A549 (cell line): ENCODE data around the gene MAN1A2. TPM values are rescaled to one million over a fixed set of nuclear protein-coding genes. Genes with fewer than 3 reads are reported as not detected.

Source experiments
- ATAC-seq, 2 experiments: fragments of 200-7000 bp in 1 of 2; fragments of >200 bp in 1 of 2; cut with Nextera tagmentation in 1 of 2; cut with Tn5 transposase in 1 of 2; 3 replicates each; pipeline versions ENCODE4 v1.8.0 to v1.9.1; 2018 to 2020; ENCODE audit warnings: mild to moderate bottlenecking in 1 of 2, moderate library complexity in 1 of 2
- CTCF ChIA-PET: fragments of 300-600 bp; sonication (Branson Sonifier 250); formaldehyde crosslinking; extraction: SDS; loops from one replicate; lab custom pipeline; 2021; ENCODE audit warnings: antibody characterized with exemption, inconsistent platforms; lab: Yijun Ruan, JAX
- POLR2A ChIA-PET: fragments of 350-600 bp; formaldehyde crosslinking; extraction: SDS; loops from one replicate; lab custom pipeline; 2021; ENCODE audit warnings: antibody characterized with exemption, inconsistent platforms; lab: Yijun Ruan, JAX
- DNase-seq, 2 experiments: peaks; one replicate each; pipeline versions ENCODE4 v3.0.0 to v3.0.0-alpha.2; 2011 to 2016; ENCODE audit warnings: low read depth in 1 of 2, low spot score in 1 of 2
- FAIRE-seq: peaks from 2 replicates; lab custom pipeline; 2011; peaks lifted over from hg19 to GRCh38; lab: Jason Lieb, UNC
- H3K27ac ChIP-seq, 2 experiments: fragments of >200 bp; sonication (Bioruptor Twin); formaldehyde crosslinking; 3 replicates each; pipeline ENCODE4 v1.5.1; 2016 to 2017
- H3K4me1 ChIP-seq: fragments of >200 bp; sonication (Bioruptor Twin); formaldehyde crosslinking; 3 replicates; pipeline ENCODE4 v1.6.1; 2016
- H3K4me2 ChIP-seq: fragments of >200 bp; sonication (Bioruptor Twin); formaldehyde crosslinking; 3 replicates; pipeline ENCODE4 v1.6.1; 2016
- H3K4me3 ChIP-seq: fragments of >200 bp; sonication (Bioruptor Twin); formaldehyde crosslinking; 3 replicates; pipeline ENCODE4 v1.5.1; 2016
- H3K9me3 ChIP-seq: fragments of >200 bp; sonication (Bioruptor Twin); formaldehyde crosslinking; 3 replicates; pipeline ENCODE4 v1.6.1; 2016
- CBX2 ChIP-seq: fragments of 200-600 bp; sonication (generic); IDR thresholded peaks from 2 replicates; pipeline ENCODE4 v1.6.1; 2016; ENCODE audit warnings: low read depth, mild to moderate bottlenecking, borderline replicate concordance
- CEBPB ChIP-seq, 2 experiments: fragments of >200 bp in 1 of 2; sonication (Bioruptor Twin) in 1 of 2; formaldehyde crosslinking in 1 of 2; IDR thresholded peaks; 2 replicates each; pipeline ENCODE4 v1.6.1; 2012 to 2016
- CHD2 ChIP-seq: fragments of 150-350 bp; IDR thresholded peaks from 2 replicates; pipeline ENCODE4 v1.6.1; 2014; ENCODE audit warnings: low read length; ENCODE audit not compliant: partially characterized antibody
- CHD4 ChIP-seq: fragments of 200-600 bp; sonication (generic); IDR thresholded peaks from 2 replicates; pipeline ENCODE4 v1.6.1; 2016; ENCODE audit warnings: antibody characterized with exemption, mild to moderate bottlenecking, borderline replicate concordance
- EHF ChIP-seq: fragments of 250-450 bp; sonication (Bioruptor Pico); IDR thresholded peaks from 2 replicates; pipeline ENCODE4 v1.5.0; 2020; ENCODE audit warnings: mild to moderate bottlenecking
- EHMT2 ChIP-seq: fragments of 200-600 bp; sonication (generic); IDR thresholded peaks from 2 replicates; pipeline ENCODE4 v1.6.1; 2016; ENCODE audit warnings: antibody characterized with exemption, low read depth, mild to moderate bottlenecking, moderate library complexity
- ESRRA ChIP-seq: fragments of 150-350 bp; IDR thresholded peaks from 2 replicates; pipeline ENCODE4 v1.6.1; 2014; ENCODE audit warnings: mild to moderate bottlenecking, low read length, borderline replicate concordance
- FOSB ChIP-seq: fragments of 250-450 bp; sonication (Bioruptor Pico); IDR thresholded peaks from 2 replicates; pipeline ENCODE4 v1.5.0; 2020; ENCODE audit warnings: mild to moderate bottlenecking, moderate library complexity
- FOSL2 ChIP-seq, 2 experiments: fragments of 450-650 bp in 1 of 2; fragments of >200 bp in 1 of 2; sonication (Bioruptor Twin) in 1 of 2; formaldehyde crosslinking; IDR thresholded peaks; 2 replicates each; pipeline versions ENCODE4 v1.5.0 to v1.6.1; 2016 to 2020; ENCODE audit warnings: mild to moderate bottlenecking in 1 of 2, moderate library complexity in 1 of 2
- FOXS1 ChIP-seq: fragments of 250-450 bp; sonication (Bioruptor Pico); IDR thresholded peaks from 2 replicates; pipeline ENCODE4 v1.5.0; 2020; ENCODE audit warnings: mild to moderate bottlenecking, moderate library complexity
- HDAC2 ChIP-seq: fragments of 200-600 bp; sonication (generic); IDR thresholded peaks from 2 replicates; pipeline ENCODE4 v1.6.1; 2016
- HEYL ChIP-seq: fragments of 250-450 bp; sonication (Bioruptor Pico); IDR thresholded peaks from 2 replicates; pipeline ENCODE4 v1.8.0; 2021; ENCODE audit warnings: mild to moderate bottlenecking, moderate library complexity
- HOXA7 ChIP-seq: fragments of 250-450 bp; sonication (Bioruptor Pico); IDR thresholded peaks from 2 replicates; pipeline ENCODE4 v1.5.0; 2020; ENCODE audit warnings: mild to moderate bottlenecking, moderate library complexity
- HOXB13 ChIP-seq: fragments of 250-450 bp; sonication (Bioruptor Pico); IDR thresholded peaks from 2 replicates; pipeline ENCODE4 v1.5.0; 2020; ENCODE audit warnings: low read depth, mild to moderate bottlenecking, moderate library complexity
- JUN ChIP-seq, 2 experiments: fragments of >200 bp; sonication (Bioruptor Twin); formaldehyde crosslinking; IDR thresholded peaks; 2 replicates in 1 of 2; 3 replicates in 1 of 2; pipeline ENCODE4 v1.6.1; 2016 to 2017
- JUNB ChIP-seq: fragments of >200 bp; sonication (Bioruptor Twin); formaldehyde crosslinking; IDR thresholded peaks from 2 replicates; pipeline ENCODE4 v1.6.1; 2016
- KDM1A ChIP-seq: fragments of 200-600 bp; sonication (generic); IDR thresholded peaks from 2 replicates; pipeline ENCODE4 v1.6.1; 2016; ENCODE audit warnings: low read depth, mild to moderate bottlenecking
- MYC ChIP-seq: IDR thresholded peaks from 2 replicates; pipeline ENCODE4 v1.6.1; 2012; ENCODE audit warnings: mild to moderate bottlenecking, inconsistent platforms, low read length, improper control_type of control experiment, borderline replicate concordance
- PHF8 ChIP-seq: fragments of 200-600 bp; sonication (generic); IDR thresholded peaks from 2 replicates; pipeline ENCODE4 v1.6.1; 2016; ENCODE audit warnings: low read depth, mild to moderate bottlenecking, antibody characterized with exemption, moderate library complexity, borderline replicate concordance
- POLR2A ChIP-seq: IDR thresholded peaks from 2 replicates; pipeline ENCODE4 v1.6.1; 2012; ENCODE audit warnings: mild to moderate bottlenecking, low read length
- RAD21 ChIP-seq, 2 experiments: fragments of >200 bp in 1 of 2; sonication (Bioruptor Twin) in 1 of 2; formaldehyde crosslinking in 1 of 2; IDR thresholded peaks in 1 of 2; conservative IDR thresholded peaks in 1 of 2; 2 replicates in 1 of 2; 3 replicates in 1 of 2; pipeline ENCODE4 v1.6.1; 2012 to 2018; ENCODE audit warnings: inconsistent platforms in 1 of 2
- RCOR1 ChIP-seq: fragments of 150-350 bp; IDR thresholded peaks from 2 replicates; pipeline ENCODE4 v1.6.1; 2014; ENCODE audit warnings: antibody characterized with exemption, low read length, low read depth
- SMC3 ChIP-seq: fragments of >200 bp; sonication (Bioruptor Twin); formaldehyde crosslinking; IDR thresholded peaks from 3 replicates; pipeline ENCODE4 v1.6.1; 2018; ENCODE audit warnings: inconsistent platforms
- SREBF2 ChIP-seq: fragments of 450-650 bp; IDR thresholded peaks from 2 replicates; pipeline ENCODE4 v1.6.1; 2014; ENCODE audit warnings: mild to moderate bottlenecking, moderate library complexity
- TFCP2L1 ChIP-seq: fragments of 250-450 bp; sonication (Bioruptor Pico); IDR thresholded peaks from 2 replicates; pipeline ENCODE4 v1.5.0; 2021; ENCODE audit warnings: mild to moderate bottlenecking
- TP53 ChIP-seq: fragments of 250-450 bp; sonication (Bioruptor Pico); IDR thresholded peaks from 2 replicates; pipeline ENCODE4 v1.5.0; 2021; ENCODE audit warnings: mild to moderate bottlenecking, moderate library complexity
- ZSCAN20 ChIP-seq: fragments of 250-450 bp; sonication (Bioruptor Pico); IDR thresholded peaks from 2 replicates; pipeline ENCODE4 v1.8.0; 2022; ENCODE audit warnings: mild to moderate bottlenecking, moderate library complexity
- WGBS: methylation state at CpG from one replicate; pipeline ENCODE4 v1.1.6; 2017; ENCODE audit errors: missing lambda C conversion rate; 5-methylcytosine and 5-hydroxymethylcytosine counted together
- polyA plus RNA-seq, 4 experiments: library from polyadenylated mRNA; depleted of rRNA in 3 of 4; stranded (reverse); fragments of >200 nt; fragmentation: RNase III in 1 of 4; extraction: RNeasy Plus Mini Kit Qiagen cat#74134 plus additional on column Dnase treatment in 1 of 4; gene quantifications; 2 replicates in 3 of 4; 3 replicates in 1 of 4; pipeline ENCODE4 v1.2.3, GENCODE V29; 2011 to 2017
- TF ChIP-seq, protein P1 (sequence below): IDR thresholded peaks from 2 replicates; pipeline ENCODE4 v1.6.1; 2012; ENCODE audit warnings: low read depth, borderline replicate concordance
- TF ChIP-seq, protein P2 (sequence below): fragments of >200 bp; sonication (Bioruptor Twin); formaldehyde crosslinking; IDR thresholded peaks from 3 replicates; pipeline ENCODE4 v1.6.1; 2016
- TF ChIP-seq, protein P3 (sequence below): IDR thresholded peaks from 2 replicates; pipeline ENCODE4 v1.6.1; 2012
- TF ChIP-seq, protein P4 (sequence below): fragments of >200 bp; sonication (Bioruptor Twin); formaldehyde crosslinking; IDR thresholded peaks from 2 replicates; pipeline ENCODE4 v1.6.1; 2016
- TF ChIP-seq, protein P5 (sequence below): fragments of 250-450 bp; sonication (Bioruptor Pico); IDR thresholded peaks from 2 replicates; pipeline ENCODE4 v1.5.0; 2021; ENCODE audit warnings: mild to moderate bottlenecking, moderate library complexity, borderline replicate concordance

Gene MAN1A2
- polyA plus RNA-seq, 2 of the 4 experiments (the other 2 are of a cell fraction) = 10.2 to 18.7 TPM

DNA sequence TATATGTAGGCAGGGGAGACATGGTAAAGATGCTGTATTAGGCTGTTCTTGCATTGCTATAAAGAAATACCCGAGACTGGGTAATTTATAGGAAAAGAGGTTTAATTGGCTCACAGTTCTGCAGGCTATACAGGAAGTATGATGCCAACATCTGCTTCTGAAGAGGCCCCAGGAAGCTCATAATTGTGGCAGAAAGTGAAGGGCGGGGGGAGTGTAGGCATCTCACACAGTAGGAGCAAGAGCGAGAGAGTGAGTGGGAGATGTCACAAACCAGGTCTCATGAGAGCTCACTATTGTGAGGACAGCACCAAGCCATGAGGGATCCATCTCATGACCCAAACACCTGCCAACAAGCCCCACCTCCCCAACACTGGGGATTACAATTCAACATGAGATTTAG lies 21.1 kb downstream of the MAN1A2 start:
- no peaks in the 10 kb centered on the region for H3K4me1 ChIP-seq
- DNase-seq = no peak
- no peak overlapping the region for H3K27ac ChIP-seq
- WGBS = 92% methylated on average over 3 of the region's 3 CpGs
- peaks cover 9% of the 10 kb centered on the region; the same call in 1 of the 3 replicates for H3K9me3 ChIP-seq
- FAIRE-seq = no peak
- TF ChIP-seq HEYL (CRISPR knock-in tag) (no peak), KDM1A (no peak), HOXB13 (CRISPR knock-in tag) (no peak), FOSB (CRISPR knock-in tag) (no peak), ZSCAN20 (no peak), TFCP2L1 (CRISPR knock-in tag) (no peak), SMC3 (no peak), ESRRA (no peak), CHD2 (no peak), HOXA7 (CRISPR knock-in tag) (no peak), EHMT2 (no peak), HDAC2 (no peak), RCOR1 (no peak), FOXS1 (no peak), MYC (no peak), CEBPB (IDR thresholded peaks at IDR 0.05) (no peak), TP53 (no peak), SREBF2 (no peak)
- TF ChIP-seq, protein P1, sequence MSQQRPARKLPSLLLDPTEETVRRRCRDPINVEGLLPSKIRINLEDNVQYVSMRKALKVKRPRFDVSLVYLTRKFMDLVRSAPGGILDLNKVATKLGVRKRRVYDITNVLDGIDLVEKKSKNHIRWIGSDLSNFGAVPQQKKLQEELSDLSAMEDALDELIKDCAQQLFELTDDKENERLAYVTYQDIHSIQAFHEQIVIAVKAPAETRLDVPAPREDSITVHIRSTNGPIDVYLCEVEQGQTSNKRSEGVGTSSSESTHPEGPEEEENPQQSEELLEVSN = no peak
- TF ChIP-seq, protein P2, sequence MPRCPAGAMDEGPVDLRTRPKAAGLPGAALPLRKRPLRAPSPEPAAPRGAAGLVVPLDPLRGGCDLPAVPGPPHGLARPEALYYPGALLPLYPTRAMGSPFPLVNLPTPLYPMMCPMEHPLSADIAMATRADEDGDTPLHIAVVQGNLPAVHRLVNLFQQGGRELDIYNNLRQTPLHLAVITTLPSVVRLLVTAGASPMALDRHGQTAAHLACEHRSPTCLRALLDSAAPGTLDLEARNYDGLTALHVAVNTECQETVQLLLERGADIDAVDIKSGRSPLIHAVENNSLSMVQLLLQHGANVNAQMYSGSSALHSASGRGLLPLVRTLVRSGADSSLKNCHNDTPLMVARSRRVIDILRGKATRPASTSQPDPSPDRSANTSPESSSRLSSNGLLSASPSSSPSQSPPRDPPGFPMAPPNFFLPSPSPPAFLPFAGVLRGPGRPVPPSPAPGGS = no peak
- TF ChIP-seq, all 56 proteins: peak for 0
- CTCF ChIA-PET = no interaction called here
- no peak for ATAC-seq
- Histone ChIP-seq H3K4me3 (no peak overlapping the region), H3K4me2 (no peak overlapping the region)
- POLR2A ChIA-PET = no interaction called here

DNA sequence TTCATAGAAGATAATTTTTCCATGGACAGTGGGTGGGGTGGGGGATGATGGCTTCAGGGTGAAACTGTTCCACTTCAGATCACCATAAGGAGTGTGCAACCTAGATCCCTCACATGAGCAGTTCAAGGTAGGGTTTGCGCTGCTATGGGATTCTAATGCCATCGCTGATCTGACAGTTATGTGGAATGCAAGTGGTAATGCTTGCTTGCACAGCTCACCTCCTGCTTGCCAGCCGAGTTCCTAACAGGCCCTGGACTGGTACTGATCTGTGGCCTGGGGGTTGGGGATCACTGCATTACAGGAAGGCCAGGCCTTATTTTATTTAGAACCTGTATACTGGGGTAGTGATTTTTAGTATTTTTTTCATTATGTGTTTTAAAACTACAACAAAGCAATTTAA lies 22.0 kb downstream of the MAN1A2 start:
- H3K27ac ChIP-seq = no peak overlapping the region
- no peak for DNase-seq
- no peaks in the 10 kb centered on the region for H3K4me1 ChIP-seq
- ChIA-PET POLR2A (no interaction called here), CTCF (no interaction called here)
- H3K4me3 ChIP-seq = no peak overlapping the region
- no peak for FAIRE-seq
- TF ChIP-seq, protein P3, sequence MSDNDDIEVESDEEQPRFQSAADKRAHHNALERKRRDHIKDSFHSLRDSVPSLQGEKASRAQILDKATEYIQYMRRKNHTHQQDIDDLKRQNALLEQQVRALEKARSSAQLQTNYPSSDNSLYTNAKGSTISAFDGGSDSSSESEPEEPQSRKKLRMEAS = no peak
- no peak for TF ChIP-seq EHF (CRISPR knock-in tag)
- no peak for TF ChIP-seq RAD21 (conservative IDR thresholded peaks at IDR 0.05 in 1 of 2, IDR thresholded peaks at IDR 0.05 in 1 of 2)
- TF ChIP-seq HOXA7 (CRISPR knock-in tag) = no peak
- TF ChIP-seq KDM1A = no peak
- TF ChIP-seq PHF8 = no peak
- TF ChIP-seq SMC3 = no peak
- TF ChIP-seq, protein P2 = no peak
- TF ChIP-seq JUN (IDR thresholded peaks at IDR 0.05) = no peak
- TF ChIP-seq, protein P4, sequence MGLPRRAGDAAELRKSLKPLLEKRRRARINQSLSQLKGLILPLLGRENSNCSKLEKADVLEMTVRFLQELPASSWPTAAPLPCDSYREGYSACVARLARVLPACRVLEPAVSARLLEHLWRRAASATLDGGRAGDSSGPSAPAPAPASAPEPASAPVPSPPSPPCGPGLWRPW = no peak
- no peak for TF ChIP-seq CHD4
- TF ChIP-seq, protein P5, sequence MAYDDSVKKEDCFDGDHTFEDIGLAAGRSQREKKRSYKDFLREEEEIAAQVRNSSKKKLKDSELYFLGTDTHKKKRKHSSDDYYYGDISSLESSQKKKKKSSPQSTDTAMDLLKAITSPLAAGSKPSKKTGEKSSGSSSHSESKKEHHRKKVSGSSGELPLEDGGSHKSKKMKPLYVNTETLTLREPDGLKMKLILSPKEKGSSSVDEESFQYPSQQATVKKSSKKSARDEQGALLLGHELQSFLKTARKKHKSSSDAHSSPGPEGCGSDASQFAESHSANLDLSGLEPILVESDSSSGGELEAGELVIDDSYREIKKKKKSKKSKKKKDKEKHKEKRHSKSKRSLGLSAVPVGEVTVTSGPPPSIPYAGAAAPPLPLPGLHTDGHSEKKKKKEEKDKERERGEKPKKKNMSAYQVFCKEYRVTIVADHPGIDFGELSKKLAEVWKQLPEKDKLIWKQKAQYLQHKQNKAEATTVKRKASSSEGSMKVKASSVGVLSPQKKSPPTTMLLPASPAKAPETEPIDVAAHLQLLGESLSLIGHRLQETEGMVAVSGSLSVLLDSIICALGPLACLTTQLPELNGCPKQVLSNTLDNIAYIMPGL (CRISPR knock-in tag) = no peak
- no peak for TF ChIP-seq HEYL (CRISPR knock-in tag)
- TF ChIP-seq CBX2 = no peak
- no peak for TF ChIP-seq JUNB
- no peak for TF ChIP-seq FOSB (CRISPR knock-in tag)
- TF ChIP-seq POLR2A = no peak
- no peak for TF ChIP-seq FOSL2 (IDR thresholded peaks at IDR 0.05)
- no peak for TF ChIP-seq FOSL2 (CRISPR knock-in tag; IDR thresholded peaks at IDR 0.05)
- TF ChIP-seq RCOR1 = no peak
- no peak overlapping the region for H3K4me2 ChIP-seq
- H3K9me3 ChIP-seq = peaks cover 2% of the 10 kb centered on the region; the same call in 1 of the 3 replicates
- 75% methylated on average over 2 of the region's 3 CpGs for WGBS
- no peak for ATAC-seq
